ENCODE data around the gene UTS2B.
A peak's percentile ranks its signal among the peaks of the same experiment; 100 is the strongest.

UTS2B gene

GRCh38 chr3:191328383-191328961, 1.9 kb downstream of the UTS2B start:
- Histone ChIP-seq H3K4me1 (no peaks in the 10 kb centered on the region; the same call in 1 of the 2 replicates), H3K36me3 (no peaks in the 10 kb centered on the region), H3K9me3 (no peaks in the 10 kb centered on the region), H3K4me3 (ENCODE audit: low read depth, low read length) (peak overlapping the region; percentile 78), H3K27me3 (no peaks in the 10 kb centered on the region)
- TF ChIP-seq CTCF (IDR thresholded peaks at IDR 0.05; ENCODE audit: low read depth, low read length): no peak
- no peak for DNase-seq

GRCh38 chr3:191327526-191327925, 2.8 kb downstream of the UTS2B start:
- H3K36me3 ChIP-seq: no peaks in the 10 kb centered on the region
- H3K9me3 ChIP-seq: no peaks in the 10 kb centered on the region

GRCh38 chr3:191324936-191325335, 5.4 kb downstream of the UTS2B start:
- no peak for DNase-seq
- Histone ChIP-seq H3K4me3 (ENCODE audit: low read depth, low read length) (no peak overlapping the region), H3K9me3 (no peaks in the 10 kb centered on the region), H3K27me3 (no peaks in the 10 kb centered on the region), H3K4me1 (no peaks in the 10 kb centered on the region; the same call in 1 of the 2 replicates), H3K36me3 (no peaks in the 10 kb centered on the region)
- no peak for TF ChIP-seq CTCF (IDR thresholded peaks at IDR 0.05; ENCODE audit: low read depth, low read length)

More at GRCh38 chr3:191327526-191327925, 2.8 kb downstream of the UTS2B start:
- Histone ChIP-seq H3K4me1 (no peaks in the 10 kb centered on the region; the same call in 1 of the 2 replicates), H3K4me3 (ENCODE audit: low read depth, low read length) (no peak overlapping the region), H3K27me3 (no peaks in the 10 kb centered on the region)
- no peak for TF ChIP-seq CTCF (IDR thresholded peaks at IDR 0.05; ENCODE audit: low read depth, low read length)
- no peak for DNase-seq

GRCh38 chr3:191321019-191321767, 9.1 kb downstream of the UTS2B start:
- Histone ChIP-seq H3K27me3 (no peaks in the 10 kb centered on the region), H3K36me3 (no peaks in the 10 kb centered on the region), H3K4me1 (no peaks in the 10 kb centered on the region; the same call in 1 of the 2 replicates), H3K9me3 (no peaks in the 10 kb centered on the region), H3K4me3 (ENCODE audit: low read depth, low read length) (no peak overlapping the region)
- no peak for DNase-seq
- TF ChIP-seq CTCF (IDR thresholded peaks at IDR 0.05; ENCODE audit: low read depth, low read length): no peak

- Histone ChIP-seq H3K9me3 (no peaks in the 10 kb centered on the region), H3K36me3 (no peaks in the 10 kb centered on the region), H3K4me3 (ENCODE audit: low read depth, low read length) (no peak overlapping the region), H3K4me1 (no peaks in the 10 kb centered on the region; the same call in 1 of the 2 replicates), H3K27me3 (no peaks in the 10 kb centered on the region)
- TF ChIP-seq CTCF (IDR thresholded peaks at IDR 0.05; ENCODE audit: low read depth, low read length): no peak
- no peak for DNase-seq
These were observed 10.0 kb downstream of the UTS2B start for GRCh38 chr3:191320316-191320715.
